HUES6 (cell line): Measurements from ENCODE around the gene HOXA13.
A peak's percentile ranks its signal among the peaks of the same experiment; 100 is the strongest.

Source experiments
- H3K27ac ChIP-seq: 2 replicates; pipeline ENCODE4 v1.7.0; 2013; ENCODE audit warnings: low read depth, mild to moderate bottlenecking, low read length, inconsistent platforms
- H3K27me3 ChIP-seq: 2 replicates; pipeline ENCODE4 v1.6.1; 2013; ENCODE audit warnings: low read length; ENCODE audit not compliant: control insufficient read depth, insufficient read depth
- H3K36me3 ChIP-seq: 2 replicates; pipeline ENCODE4 v1.6.1; 2013; ENCODE audit warnings: low read length; ENCODE audit not compliant: control insufficient read depth, insufficient read depth
- H3K4me1 ChIP-seq: 2 replicates; pipeline ENCODE4 v1.6.1; 2013; ENCODE audit warnings: low read length; ENCODE audit not compliant: control insufficient read depth, insufficient read depth
- H3K4me3 ChIP-seq: 2 replicates; pipeline ENCODE4 v1.5.1; 2013; ENCODE audit warnings: low read depth, low read length
- H3K9ac ChIP-seq: one replicate; pipeline ENCODE4 v1.6.1; 2013; ENCODE audit warnings: mild to moderate bottlenecking, low read length
- H3K9me3 ChIP-seq: 2 replicates; pipeline ENCODE4 v1.6.1; 2013; ENCODE audit warnings: low read depth, low read length; ENCODE audit not compliant: control insufficient read depth, insufficient read depth

Gene HOXA13

GRCh38 chr7:27204851-27205322 lies 5.0 kb upstream of the HOXA13 start:
- no peaks in the 10 kb centered on the region for H3K9me3 ChIP-seq

DNA sequence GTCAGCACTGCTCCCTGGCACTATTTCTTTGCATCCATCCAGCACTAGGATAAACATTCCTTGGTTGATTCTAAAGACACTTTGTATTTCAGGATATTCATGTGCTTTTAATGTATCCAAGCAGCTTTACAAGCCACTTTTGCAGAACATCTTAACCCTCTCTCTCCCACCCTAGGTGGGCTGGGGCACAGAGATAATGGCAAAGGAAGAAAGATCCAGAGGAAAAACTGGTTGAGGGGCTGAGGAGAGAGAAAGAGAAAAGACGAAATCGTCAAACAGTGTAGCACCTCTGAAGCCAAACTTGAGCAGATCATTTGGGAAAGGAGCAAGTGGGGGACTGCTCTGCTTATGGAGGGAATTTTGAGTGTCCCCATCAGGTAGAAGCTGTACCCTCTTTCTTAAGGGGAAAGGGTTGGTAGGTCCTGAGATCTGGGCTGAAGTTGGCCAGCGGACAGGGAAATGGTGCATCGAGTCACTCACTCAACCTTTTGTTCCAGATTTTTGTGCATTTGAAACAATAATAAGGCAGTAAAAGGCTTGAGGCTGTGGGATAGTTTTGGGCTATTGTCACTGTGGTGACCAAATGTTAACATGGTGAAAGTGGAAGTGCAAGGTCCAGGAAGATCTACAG lies 4.2 kb upstream of the HOXA13 start:
- Histone ChIP-seq H3K4me3 (no peak overlapping the region), H3K27ac (no peak overlapping the region), H3K9ac (no peak overlapping the region), H3K4me1 (peaks cover 26% of the 10 kb centered on the region), H3K36me3 (no peaks in the 10 kb centered on the region), H3K9me3 (no peaks in the 10 kb centered on the region), H3K27me3 (peaks cover 98% of the 10 kb centered on the region)

More at GRCh38 chr7:27204851-27205322, 5.0 kb upstream of the HOXA13 start:
- Histone ChIP-seq H3K4me3 (peak overlapping the region; percentile 39; the same call in 1 of the 2 replicates), H3K9ac (no peak overlapping the region), H3K4me1 (peaks cover 25% of the 10 kb centered on the region), H3K27ac (no peak overlapping the region), H3K36me3 (no peaks in the 10 kb centered on the region), H3K27me3 (peaks cover 100% of the 10 kb centered on the region)

GRCh38 chr7:27203365-27203953 lies 3.6 kb upstream of the HOXA13 start:
- Histone ChIP-seq H3K4me1 (peaks cover 29% of the 10 kb centered on the region), H3K9me3 (no peaks in the 10 kb centered on the region), H3K36me3 (no peaks in the 10 kb centered on the region), H3K4me3 (no peak overlapping the region), H3K27ac (no peak overlapping the region), H3K27me3 (peaks cover 98% of the 10 kb centered on the region), H3K9ac (no peak overlapping the region)

- no peak overlapping the region for H3K27ac ChIP-seq
- H3K36me3 ChIP-seq, result no peaks in the 10 kb centered on the region
- H3K4me1 ChIP-seq, result peaks cover 29% of the 10 kb centered on the region
- H3K27me3 ChIP-seq, result peaks cover 98% of the 10 kb centered on the region
- H3K4me3 ChIP-seq, result no peak overlapping the region
- no peaks in the 10 kb centered on the region for H3K9me3 ChIP-seq
- no peak overlapping the region for H3K9ac ChIP-seq
Observed at GRCh38 chr7:27202862-27203134, 2.9 kb upstream of the HOXA13 start.

- Histone ChIP-seq H3K9ac (no peak overlapping the region), H3K4me1 (peaks cover 29% of the 10 kb centered on the region), H3K36me3 (no peaks in the 10 kb centered on the region), H3K27ac (no peak overlapping the region), H3K4me3 (no peak overlapping the region; the same call in 1 of the 2 replicates), H3K27me3 (peaks cover 98% of the 10 kb centered on the region), H3K9me3 (no peaks in the 10 kb centered on the region)
Observed at GRCh38 chr7:27202018-27202861, 2.3 kb upstream of the HOXA13 start.

DNA sequence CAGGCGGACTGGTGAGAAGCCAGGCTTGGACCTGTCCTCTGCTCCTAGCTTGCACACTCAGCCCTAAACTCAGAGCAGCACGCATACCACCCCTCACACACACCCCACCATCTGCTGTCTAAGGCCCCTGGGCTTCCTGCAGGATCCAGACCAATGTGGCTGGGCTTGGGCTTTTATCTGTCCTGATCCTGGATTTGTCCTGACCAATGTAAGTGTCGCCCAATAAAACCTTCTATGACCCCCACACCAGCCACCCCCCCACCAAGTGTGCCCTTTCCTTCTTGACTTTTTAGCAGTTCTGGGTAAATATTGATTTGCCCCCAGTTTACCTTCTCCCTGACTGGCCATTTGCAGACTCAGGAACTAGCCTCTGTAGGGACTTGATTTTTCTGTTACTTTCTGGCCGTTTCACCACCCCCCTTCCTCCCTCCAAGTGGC lies 1.7 kb upstream of the HOXA13 start:
- Histone ChIP-seq H3K36me3 (no peaks in the 10 kb centered on the region), H3K9ac (no peak overlapping the region), H3K27me3 (peaks cover 98% of the 10 kb centered on the region), H3K4me3 (no peak overlapping the region), H3K27ac (no peak overlapping the region), H3K4me1 (peaks cover 29% of the 10 kb centered on the region), H3K9me3 (no peaks in the 10 kb centered on the region)

GRCh38 chr7:27200761-27201579 lies 1.1 kb upstream of the HOXA13 start:
- Histone ChIP-seq H3K4me1 (peaks cover 27% of the 10 kb centered on the region), H3K4me3 (peak overlapping the region; percentile 32; the same call in 1 of the 2 replicates), H3K9ac (no peak overlapping the region), H3K27me3 (peaks cover 98% of the 10 kb centered on the region), H3K9me3 (no peaks in the 10 kb centered on the region), H3K27ac (no peak overlapping the region), H3K36me3 (no peaks in the 10 kb centered on the region)

DNA sequence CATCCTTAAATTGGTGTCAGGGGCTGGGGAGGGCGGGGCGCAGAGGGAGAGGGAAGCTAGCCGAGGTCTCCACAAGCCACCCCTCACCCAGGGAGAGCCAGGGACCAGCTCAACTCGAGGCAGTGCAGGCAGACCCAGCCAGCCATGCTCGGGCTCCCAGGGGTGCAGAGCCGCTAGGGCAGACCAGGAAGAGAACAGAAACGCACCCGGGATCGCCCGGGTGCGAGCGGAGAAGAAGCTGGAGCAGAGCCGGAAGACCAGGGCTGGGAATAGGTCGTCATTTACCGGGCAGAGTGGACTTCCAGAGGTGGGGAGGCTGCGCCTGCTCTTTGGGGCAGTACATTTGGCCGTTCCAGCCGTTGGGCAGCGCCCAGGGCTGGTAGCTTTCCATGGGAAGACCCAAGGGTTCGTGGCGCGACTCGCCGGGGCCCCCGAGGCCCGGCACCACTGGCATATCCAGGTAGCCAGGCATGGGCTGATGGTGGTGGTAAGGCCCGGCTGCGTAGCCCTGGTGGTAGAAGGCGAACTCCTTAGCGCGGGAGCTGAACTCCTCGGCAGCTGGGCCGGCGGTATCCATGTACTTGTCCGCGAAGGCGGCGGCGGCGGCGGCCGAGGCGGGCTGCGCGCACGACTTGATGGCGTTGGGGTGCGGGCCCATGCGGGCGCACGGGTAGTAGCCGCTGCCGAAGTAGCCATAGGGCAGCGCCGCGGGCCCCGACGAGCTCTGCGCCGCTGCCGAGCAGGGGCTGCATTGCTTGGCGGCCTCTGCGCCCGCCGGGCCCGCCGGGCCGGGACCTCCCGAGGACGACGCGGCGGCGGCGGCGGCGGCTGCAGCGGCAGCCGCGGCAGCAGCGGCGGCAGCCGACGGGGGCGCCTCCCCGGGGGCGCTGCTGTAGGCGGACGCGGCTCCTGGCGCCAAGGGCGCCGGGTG lies 755 bp downstream of the HOXA13 start:
- Histone ChIP-seq H3K4me3 (peak overlapping the region; percentile 43), H3K36me3 (no peaks in the 10 kb centered on the region), H3K27ac (no peak overlapping the region), H3K4me1 (peaks cover 12% of the 10 kb centered on the region; the same call in 1 of the 2 replicates), H3K27me3 (peaks cover 98% of the 10 kb centered on the region), H3K9ac (peak overlapping the region; percentile 37), H3K9me3 (no peaks in the 10 kb centered on the region)

DNA sequence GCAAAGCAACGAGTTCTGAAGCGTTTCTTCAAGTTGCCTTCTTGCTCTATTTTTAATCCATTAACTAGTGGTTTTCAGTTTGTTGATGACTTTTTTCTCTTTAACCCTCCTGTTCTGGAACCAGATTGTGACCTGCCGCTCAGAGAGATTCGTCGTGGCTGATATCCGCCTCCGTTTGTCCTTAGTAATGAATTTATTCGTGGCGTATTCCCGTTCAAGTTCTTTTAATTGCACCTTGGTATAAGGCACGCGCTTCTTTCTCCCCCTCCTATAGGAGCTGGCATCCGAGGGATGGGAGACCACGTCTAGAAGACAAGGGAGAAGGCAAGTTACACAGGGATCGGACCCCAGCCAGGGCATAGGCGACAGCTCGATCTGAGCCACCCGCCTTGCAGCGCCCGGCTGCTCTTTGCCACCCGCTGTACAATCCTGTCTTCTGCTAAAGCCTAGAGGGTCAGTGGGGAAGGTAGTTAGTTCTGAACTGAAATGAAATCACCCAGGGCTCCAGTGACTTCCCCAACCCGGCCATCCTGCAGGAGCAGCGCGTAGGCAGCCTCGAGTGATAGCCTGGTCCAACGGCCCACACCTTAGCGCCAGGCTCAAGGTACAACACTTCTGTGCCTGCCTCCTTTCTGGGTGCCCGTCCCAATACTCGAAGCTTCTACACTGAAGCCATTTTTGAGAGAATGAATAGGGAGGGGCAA lies 1.6 kb downstream of the HOXA13 start:
- Histone ChIP-seq H3K4me1 (peaks cover 12% of the 10 kb centered on the region; the same call in 1 of the 2 replicates), H3K36me3 (no peaks in the 10 kb centered on the region), H3K9me3 (no peaks in the 10 kb centered on the region), H3K9ac (no peak overlapping the region), H3K4me3 (peak overlapping the region; percentile 43; the same call in 1 of the 2 replicates), H3K27me3 (peaks cover 98% of the 10 kb centered on the region), H3K27ac (no peak overlapping the region)
